Effector memory CD4-positive, alpha-beta T cell (primary cell): ENCODE data around the gene ARL4C.
"Not testable (repeated sequence)": the region's sequence is repeated elsewhere in the genome, so short reads cannot be mapped to it uniquely, and the experiment has no call there.

Experiments used
- DNase-seq, 3 donors: peaks; one replicate each; pipeline ENCODE4 v3.0.0-alpha.2; 2020
- H3K27ac ChIP-seq: 2 replicates; pipeline ENCODE4 v1.7.0; 2013; ENCODE audit warnings: mild to moderate bottlenecking, low read length, moderate library complexity; ENCODE audit not compliant: insufficient read depth, poor library complexity, severe bottlenecking
- H3K27me3 ChIP-seq: replicated peaks from 2 replicates; pipeline ENCODE4 v1.7.0; 2013; ENCODE audit warnings: mild to moderate bottlenecking, low read length; ENCODE audit not compliant: insufficient read depth, control insufficient read depth, poor library complexity, severe bottlenecking
- H3K36me3 ChIP-seq: 2 replicates; pipeline ENCODE4 v1.7.0; 2013; ENCODE audit warnings: mild to moderate bottlenecking, low read length, moderate library complexity; ENCODE audit not compliant: control insufficient read depth, insufficient read depth
- H3K4me1 ChIP-seq: 2 replicates; pipeline ENCODE4 v1.7.0; 2013; ENCODE audit warnings: low read length, mild to moderate bottlenecking; ENCODE audit not compliant: control insufficient read depth, insufficient read depth, poor library complexity, severe bottlenecking
- H3K4me3 ChIP-seq: 2 replicates; pipeline ENCODE4 v1.7.0; 2013; ENCODE audit warnings: low read length, low read depth, mild to moderate bottlenecking; ENCODE audit not compliant: insufficient read depth, poor library complexity, severe bottlenecking
- H3K9me3 ChIP-seq: 2 replicates; pipeline ENCODE4 v1.7.0; 2013; ENCODE audit warnings: mild to moderate bottlenecking, low read length, moderate library complexity; ENCODE audit not compliant: control insufficient read depth

The ARL4C gene

GRCh38 chr2:234462218-234462992 is 34.5 kb downstream of the ARL4C start:
- no peaks in the 10 kb centered on the region for H3K27me3 ChIP-seq
- peak overlapping the region; percentile 90 for H3K27ac ChIP-seq
- H3K36me3 ChIP-seq, result no peaks in the 10 kb centered on the region
- no peak overlapping the region for H3K4me3 ChIP-seq
- peaks cover 53% of the 10 kb centered on the region for H3K4me1 ChIP-seq
- DNase-seq, result no peak
- H3K9me3 ChIP-seq, result no peaks in the 10 kb centered on the region

- H3K9me3 ChIP-seq, result no peaks in the 10 kb centered on the region
- H3K4me3 ChIP-seq, result no peak overlapping the region
- DNase-seq, result no peak
- H3K27ac ChIP-seq, result peak overlapping the region; percentile 11
- H3K27me3 ChIP-seq, result no peaks in the 10 kb centered on the region
- no peaks in the 10 kb centered on the region for H3K36me3 ChIP-seq
- peaks cover 49% of the 10 kb centered on the region for H3K4me1 ChIP-seq
These were observed 37.4 kb downstream of the ARL4C start for GRCh38 chr2:234459401-234460009.

GRCh38 chr2:234458466-234458865 is 38.4 kb downstream of the ARL4C start:
- DNase-seq, result no peak
- peaks cover 39% of the 10 kb centered on the region for H3K4me1 ChIP-seq
- H3K27ac ChIP-seq, result no peak overlapping the region

GRCh38 chr2:234457421-234457820 is 39.5 kb downstream of the ARL4C start:
- peaks cover 35% of the 10 kb centered on the region for H3K4me1 ChIP-seq
- no peak overlapping the region for H3K4me3 ChIP-seq
- H3K27me3 ChIP-seq, result no peaks in the 10 kb centered on the region
- no peaks in the 10 kb centered on the region for H3K9me3 ChIP-seq
- DNase-seq, result no peak
- H3K36me3 ChIP-seq, result no peaks in the 10 kb centered on the region
- H3K27ac ChIP-seq, result no peak overlapping the region

More at GRCh38 chr2:234458466-234458865, 38.4 kb downstream of the ARL4C start:
- H3K36me3 ChIP-seq, result no peaks in the 10 kb centered on the region
- no peaks in the 10 kb centered on the region for H3K9me3 ChIP-seq
- H3K4me3 ChIP-seq, result no peak overlapping the region
- H3K27me3 ChIP-seq, result no peaks in the 10 kb centered on the region

- not testable (repeated sequence) for H3K9me3 ChIP-seq, DNase-seq, H3K4me3 ChIP-seq, H3K27me3 ChIP-seq, H3K36me3 ChIP-seq
- peaks cover 42% of the 10 kb centered on the region for H3K4me1 ChIP-seq
- peak overlapping the region; percentile 79 for H3K27ac ChIP-seq
These were observed 41.6 kb downstream of the ARL4C start for GRCh38 chr2:234455246-234455645.

- H3K27me3 ChIP-seq, result no peaks in the 10 kb centered on the region
- peaks cover 34% of the 10 kb centered on the region for H3K4me1 ChIP-seq
- H3K9me3 ChIP-seq, result no peaks in the 10 kb centered on the region
- peak overlapping the region; percentile 79 for H3K27ac ChIP-seq
- peak overlapping the region; percentile 53 for H3K4me3 ChIP-seq
- no peak for DNase-seq
- no peaks in the 10 kb centered on the region for H3K36me3 ChIP-seq
These were observed 42.4 kb downstream of the ARL4C start for GRCh38 chr2:234454433-234454832.

- Histone ChIP-seq H3K4me3 (peak overlapping the region; percentile 53), H3K36me3 (no peaks in the 10 kb centered on the region), H3K4me1 (peaks cover 31% of the 10 kb centered on the region), H3K27ac (peak overlapping the region; percentile 79), H3K9me3 (no peaks in the 10 kb centered on the region), H3K27me3 (no peaks in the 10 kb centered on the region)
- no peak for DNase-seq
These were observed 43.7 kb downstream of the ARL4C start for GRCh38 chr2:234453216-234453615.

GRCh38 chr2:234451852-234452625 is 44.8 kb downstream of the ARL4C start:
- Histone ChIP-seq H3K27me3 (no peaks in the 10 kb centered on the region), H3K4me3 (peak overlapping the region; percentile 53), H3K4me1 (peaks cover 42% of the 10 kb centered on the region), H3K36me3 (no peaks in the 10 kb centered on the region), H3K9me3 (no peaks in the 10 kb centered on the region), H3K27ac (peak overlapping the region; percentile 79)
- no peak for DNase-seq

- no peak overlapping the region for H3K4me3 ChIP-seq
- no peak for DNase-seq
- no peaks in the 10 kb centered on the region for H3K27me3 ChIP-seq
- peaks cover 47% of the 10 kb centered on the region for H3K4me1 ChIP-seq
- H3K36me3 ChIP-seq, result no peaks in the 10 kb centered on the region
- H3K9me3 ChIP-seq, result no peaks in the 10 kb centered on the region
- H3K27ac ChIP-seq, result peak overlapping the region; percentile 79
These were observed 45.6 kb downstream of the ARL4C start for GRCh38 chr2:234451242-234451641.
